Lower leg skin (tissue), 3 donors: ENCODE data around the gene IL10RA.

Experiments used
- CTCF ChIP-seq, 3 donors: fragments of 450-650 bp; IDR thresholded peaks; one replicate each; pipeline ENCODE4 v1.5.1; 2016; ENCODE audit warnings: antibody characterized with exemption in 3 of 3, mild to moderate bottlenecking in 3 of 3, moderate library complexity in 2 of 3
- POLR2A ChIP-seq, 2 donors: fragments of 450-650 bp; IDR thresholded peaks; one replicate each; pipeline ENCODE4 v1.6.1; 2016 to 2017; ENCODE audit warnings: antibody characterized with exemption in 2 of 2, mild to moderate bottlenecking in 1 of 2, moderate library complexity in 1 of 2

DNA sequence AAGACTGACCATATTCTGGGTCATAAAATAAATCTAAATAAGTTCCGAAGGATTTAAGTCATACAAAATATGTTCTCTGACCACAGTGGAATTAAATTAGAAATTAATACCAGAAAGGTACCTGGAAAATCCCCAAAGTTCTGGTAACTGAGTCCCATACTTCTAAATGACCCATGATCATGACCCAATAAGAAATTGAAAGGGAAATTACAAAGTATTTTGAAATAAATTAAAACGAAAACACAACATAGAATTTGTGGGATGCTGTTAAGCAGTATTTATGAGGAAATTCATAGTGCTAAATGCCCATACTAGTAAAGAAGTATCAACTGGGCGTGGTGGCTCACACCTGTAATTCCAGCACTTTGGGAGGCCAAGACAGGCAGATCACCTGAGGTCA is 23.4 kb upstream of the IL10RA start:
- TF ChIP-seq POLR2A (IDR thresholded peaks at IDR 0.05) (no peak), CTCF (IDR thresholded peaks at IDR 0.05) (no peak)
